A549 (cell line): Measurements from ENCODE around the gene MAP3K7CL.

Experiments used
- EP300 ChIP-seq, 2 experiments: fragments of >200 bp; sonication (Bioruptor Twin); formaldehyde crosslinking; IDR thresholded peaks; 2 replicates in 1 of 2; 3 replicates in 1 of 2; pipeline ENCODE4 v1.6.1; 2016 to 2017
- HDAC2 ChIP-seq: fragments of 200-600 bp; sonication (generic); IDR thresholded peaks from 2 replicates; pipeline ENCODE4 v1.6.1; 2016
- HOXB5 ChIP-seq: fragments of 250-450 bp; sonication (Bioruptor Pico); IDR thresholded peaks from 2 replicates; pipeline ENCODE4 v1.5.0; 2020; ENCODE audit warnings: mild to moderate bottlenecking, moderate library complexity
- MAFK ChIP-seq: fragments of 450-650 bp; IDR thresholded peaks from 2 replicates; pipeline ENCODE4 v1.6.1; 2014; ENCODE audit not compliant: partially characterized antibody
- MAX ChIP-seq: IDR thresholded peaks from 2 replicates; pipeline ENCODE4 v1.6.1; 2012
- MAZ ChIP-seq: fragments of 150-350 bp; IDR thresholded peaks from 2 replicates; pipeline ENCODE4 v1.6.1; 2014; ENCODE audit warnings: antibody characterized with exemption, low read depth, low read length, borderline replicate concordance
- POLR2AphosphoS2 ChIP-seq: conservative IDR thresholded peaks from 2 replicates; pipeline ENCODE4 v1.6.1; 2012; ENCODE audit warnings: low read length, improper control_type of control experiment, inconsistent platforms
- SMC3 ChIP-seq: fragments of >200 bp; sonication (Bioruptor Twin); formaldehyde crosslinking; IDR thresholded peaks from 3 replicates; pipeline ENCODE4 v1.6.1; 2018; ENCODE audit warnings: inconsistent platforms
- USF2 ChIP-seq: fragments of 450-650 bp; IDR thresholded peaks from 2 replicates; pipeline ENCODE4 v1.6.1; 2014; ENCODE audit warnings: antibody characterized with exemption
- TF ChIP-seq, protein P1 (sequence below): fragments of >200 bp; sonication (Bioruptor Twin); formaldehyde crosslinking; IDR thresholded peaks from 3 replicates; pipeline ENCODE4 v1.5.1; 2016

DNA sequence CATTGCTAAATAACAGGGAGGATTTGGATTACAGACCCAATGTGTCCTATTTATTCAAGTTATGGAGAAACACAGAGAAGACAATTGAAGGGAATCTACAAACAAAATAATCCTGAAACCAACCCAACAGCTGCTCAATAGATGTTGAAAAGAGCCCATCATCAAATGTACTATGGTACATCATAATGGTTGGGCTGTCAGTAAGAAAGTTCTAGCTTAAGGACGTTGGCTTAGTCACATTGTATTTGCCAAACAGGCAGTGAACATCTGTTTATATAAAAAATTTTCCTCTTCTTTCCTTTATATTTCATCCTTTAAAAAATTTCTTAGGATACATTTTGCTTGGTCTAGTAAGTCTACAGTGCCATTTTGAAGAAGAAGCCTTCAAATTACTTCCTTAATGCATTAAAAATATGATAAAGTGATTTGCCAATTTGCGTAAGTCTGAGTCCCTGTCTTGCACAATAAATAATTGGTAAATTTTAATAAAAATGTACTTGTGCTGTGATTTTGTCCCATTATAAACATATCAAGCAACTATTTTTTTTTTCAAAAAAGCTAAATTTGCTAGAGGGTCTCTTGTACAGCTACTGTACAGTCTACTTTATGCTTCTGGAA is 14.4 kb downstream of the MAP3K7CL start:
- TF ChIP-seq, protein P1, sequence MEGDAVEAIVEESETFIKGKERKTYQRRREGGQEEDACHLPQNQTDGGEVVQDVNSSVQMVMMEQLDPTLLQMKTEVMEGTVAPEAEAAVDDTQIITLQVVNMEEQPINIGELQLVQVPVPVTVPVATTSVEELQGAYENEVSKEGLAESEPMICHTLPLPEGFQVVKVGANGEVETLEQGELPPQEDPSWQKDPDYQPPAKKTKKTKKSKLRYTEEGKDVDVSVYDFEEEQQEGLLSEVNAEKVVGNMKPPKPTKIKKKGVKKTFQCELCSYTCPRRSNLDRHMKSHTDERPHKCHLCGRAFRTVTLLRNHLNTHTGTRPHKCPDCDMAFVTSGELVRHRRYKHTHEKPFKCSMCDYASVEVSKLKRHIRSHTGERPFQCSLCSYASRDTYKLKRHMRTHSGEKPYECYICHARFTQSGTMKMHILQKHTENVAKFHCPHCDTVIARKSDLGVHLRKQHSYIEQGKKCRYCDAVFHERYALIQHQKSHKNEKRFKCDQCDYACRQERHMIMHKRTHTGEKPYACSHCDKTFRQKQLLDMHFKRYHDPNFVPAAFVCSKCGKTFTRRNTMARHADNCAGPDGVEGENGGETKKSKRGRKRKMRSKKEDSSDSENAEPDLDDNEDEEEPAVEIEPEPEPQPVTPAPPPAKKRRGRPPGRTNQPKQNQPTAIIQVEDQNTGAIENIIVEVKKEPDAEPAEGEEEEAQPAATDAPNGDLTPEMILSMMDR, result no peak
- no peak for TF ChIP-seq USF2
- no peak for TF ChIP-seq MAX
- no peak for TF ChIP-seq POLR2AphosphoS2
- TF ChIP-seq EP300 (IDR thresholded peaks at IDR 0.05), result no peak
- no peak for TF ChIP-seq SMC3
- TF ChIP-seq HOXB5 (CRISPR knock-in tag), result no peak
- TF ChIP-seq HDAC2, result no peak
- no peak for TF ChIP-seq MAFK
- TF ChIP-seq MAZ, result no peak
